ENCODE measurements around the gene NFIX. TPM values are rescaled to one million over a fixed set of nuclear protein-coding genes. Genes with fewer than 3 reads are reported as not detected.

The NFIX gene
- total and polyA plus RNA-seq, 12 donors: 16.8 to 162 (median 138) TPM

GRCh38 chr19:13005861-13006370 lies 10.6 kb downstream of the NFIX start:
- intact Hi-C loops (cut with DNase I): no loop called here
- Histone ChIP-seq H3K9me3 (no peaks in the 10 kb centered on the region), H3K27me3 (peaks cover 0 to 18% (median 0%) of the 10 kb centered on the region in 7 donors), H3K36me3 (peaks cover 0 to 8% (median 0%) of the 10 kb centered on the region in 9 donors), H3K4me3 (no peak overlapping the region), H3K27ac (peak overlapping the region in 8 of 10 donors; percentile 28 to 96 (median 76)), H3K4me1 (peaks cover 31 to 99% (median 72%) of the 10 kb centered on the region in 9 donors)
- TF ChIP-seq, protein P1, sequence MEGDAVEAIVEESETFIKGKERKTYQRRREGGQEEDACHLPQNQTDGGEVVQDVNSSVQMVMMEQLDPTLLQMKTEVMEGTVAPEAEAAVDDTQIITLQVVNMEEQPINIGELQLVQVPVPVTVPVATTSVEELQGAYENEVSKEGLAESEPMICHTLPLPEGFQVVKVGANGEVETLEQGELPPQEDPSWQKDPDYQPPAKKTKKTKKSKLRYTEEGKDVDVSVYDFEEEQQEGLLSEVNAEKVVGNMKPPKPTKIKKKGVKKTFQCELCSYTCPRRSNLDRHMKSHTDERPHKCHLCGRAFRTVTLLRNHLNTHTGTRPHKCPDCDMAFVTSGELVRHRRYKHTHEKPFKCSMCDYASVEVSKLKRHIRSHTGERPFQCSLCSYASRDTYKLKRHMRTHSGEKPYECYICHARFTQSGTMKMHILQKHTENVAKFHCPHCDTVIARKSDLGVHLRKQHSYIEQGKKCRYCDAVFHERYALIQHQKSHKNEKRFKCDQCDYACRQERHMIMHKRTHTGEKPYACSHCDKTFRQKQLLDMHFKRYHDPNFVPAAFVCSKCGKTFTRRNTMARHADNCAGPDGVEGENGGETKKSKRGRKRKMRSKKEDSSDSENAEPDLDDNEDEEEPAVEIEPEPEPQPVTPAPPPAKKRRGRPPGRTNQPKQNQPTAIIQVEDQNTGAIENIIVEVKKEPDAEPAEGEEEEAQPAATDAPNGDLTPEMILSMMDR (IDR thresholded peaks at IDR 0.05): no peak
- ATAC-seq: no peak
- 72 to 82% methylated on average over 12 of the region's 12 CpGs for WGBS, 2 donors
- no peak for DNase-seq

DNA sequence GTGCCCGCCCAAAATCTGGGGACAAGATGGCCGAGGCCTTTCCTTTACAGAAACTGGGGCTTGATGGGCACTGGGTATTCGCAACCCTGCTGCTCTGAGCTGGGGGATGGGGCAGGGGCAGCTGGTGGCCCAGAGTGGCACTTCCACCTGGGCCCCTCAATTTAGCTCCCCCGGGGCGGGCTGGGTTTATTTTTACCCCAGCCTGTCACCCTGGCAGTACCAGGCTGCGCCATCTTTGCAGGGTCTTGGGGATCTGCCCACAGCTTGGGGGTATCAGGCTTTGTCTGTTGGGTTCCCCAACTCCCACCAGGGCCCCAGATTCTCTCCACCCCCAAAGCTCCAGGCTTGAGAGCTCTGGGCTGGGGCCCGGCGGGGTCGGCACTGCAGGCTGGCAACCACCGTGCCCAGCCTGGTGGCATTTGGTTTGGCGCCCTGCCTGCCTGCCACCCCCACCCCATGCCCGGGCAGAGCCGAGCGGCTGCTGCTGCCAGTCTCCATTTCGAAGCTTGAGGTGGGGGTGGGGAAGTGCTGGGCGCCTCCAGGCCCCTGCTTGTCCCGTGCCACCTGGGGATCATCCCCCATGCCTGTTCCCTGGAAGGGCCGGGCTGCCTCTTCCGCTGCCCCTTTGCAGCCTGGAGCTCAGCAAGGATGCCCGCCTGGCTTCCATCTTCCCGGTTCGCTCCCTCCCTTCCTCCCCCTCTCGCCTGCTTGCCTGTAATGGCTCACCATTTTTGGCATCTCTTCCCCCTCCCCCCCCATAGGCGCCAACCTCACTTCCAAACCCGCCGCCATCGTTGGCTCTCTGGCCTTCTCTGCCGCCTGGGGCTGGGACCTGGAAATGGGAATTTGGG lies 11.4 kb downstream of the NFIX start:
- TF ChIP-seq, protein P1 (IDR thresholded peaks at IDR 0.05): no peak
- ATAC-seq: peak in 4 of 8 donors; percentile 25 to 38 (median 30)
- no peak for DNase-seq
- H3K36me3 ChIP-seq: peaks cover 0 to 8% (median 0%) of the 10 kb centered on the region in 9 donors
- peaks cover 28 to 99% (median 66%) of the 10 kb centered on the region in 9 donors for H3K4me1 ChIP-seq
- H3K27ac ChIP-seq: peak overlapping the region; percentile 14 to 96 (median 73)
- intact Hi-C loops (cut with DNase I): no loop called here
- no peaks in the 10 kb centered on the region for H3K9me3 ChIP-seq
- peaks cover 0 to 25% (median 0%) of the 10 kb centered on the region in 7 donors for H3K27me3 ChIP-seq
- WGBS, 2 donors: 58 to 68% methylated on average over 28 of the region's 28 CpGs
- peak overlapping the region in 3 of 10 donors; percentile 15 to 33 (median 19) for H3K4me3 ChIP-seq

- DNase-seq (peak; percentile 65 to 72), ATAC-seq (peak; percentile 5 to 62 (median 44))
- Histone ChIP-seq H3K4me3 (peak overlapping the region in 2 of 10 donors; percentile 1 to 33), H3K4me1 (peaks cover 31 to 100% (median 68%) of the 10 kb centered on the region in 9 donors), H3K27me3 (peaks cover 0 to 34% (median 0%) of the 10 kb centered on the region in 7 donors), H3K36me3 (peaks cover 0 to 8% (median 0%) of the 10 kb centered on the region in 9 donors), H3K9me3 (no peaks in the 10 kb centered on the region), H3K27ac (peak overlapping the region; percentile 14 to 96 (median 73))
- intact Hi-C loops (cut with DNase I): no loop called here
- WGBS, 2 donors: 48 to 49% methylated on average over 17 of the region's 17 CpGs
- TF ChIP-seq, protein P1 (IDR thresholded peaks at IDR 0.05): no peak
Observed at GRCh38 chr19:13007292-13008045, 12.2 kb downstream of the NFIX start.

Data from heart right ventricle (tissue), 16 donors.